CD14-positive monocyte (primary cell): ENCODE data around the gene MYH9. TPM values are rescaled to one million over a fixed set of nuclear protein-coding genes. Genes with fewer than 3 reads are reported as not detected.

Source experiments
- DNase-seq, 3 donors: peaks; one replicate each; pipeline ENCODE4 v3.0.0-alpha.2; 2011 to 2022
- H2AFZ ChIP-seq: 2 replicates; pipeline ENCODE4 v1.6.0; 2012; ENCODE audit warnings: mild to moderate bottlenecking, low read depth, low read length, inconsistent platforms; ENCODE audit not compliant: insufficient read depth, poor library complexity, severe bottlenecking
- H3K27ac ChIP-seq, 2 donors: 1 replicate in 1 of 2; 2 replicates in 1 of 2; pipeline ENCODE4 v1.5.1; 2012 to 2013; ENCODE audit warnings: low read length in 2 of 2, control low read depth in 1 of 2, inconsistent platforms in 1 of 2, low read depth in 1 of 2, mild to moderate bottlenecking in 1 of 2
- H3K27me3 ChIP-seq, 2 donors: one replicate each; pipeline versions ENCODE4 v1.6.0 to v1.6.1; 2011 to 2013; ENCODE audit warnings: low read length in 2 of 2; ENCODE audit not compliant: control insufficient read depth in 2 of 2, insufficient read depth in 2 of 2
- H3K36me3 ChIP-seq, 2 donors: replicated peaks in 1 of 2; 1 replicate in 1 of 2; 2 replicates in 1 of 2; pipeline versions ENCODE4 v1.5.1 to v1.6.1; 2012 to 2013; ENCODE audit warnings: low read length in 2 of 2, control low read depth in 1 of 2, inconsistent platforms in 1 of 2, mild to moderate bottlenecking in 1 of 2; ENCODE audit not compliant: insufficient read depth in 2 of 2, control insufficient read depth in 1 of 2
- H3K4me1 ChIP-seq, 2 donors: 1 replicate in 1 of 2; 2 replicates in 1 of 2; pipeline versions ENCODE4 v1.5.1 to v1.6.1; 2012 to 2013; ENCODE audit warnings: low read length in 2 of 2, control low read depth in 1 of 2, inconsistent platforms in 1 of 2, mild to moderate bottlenecking in 1 of 2, moderate library complexity in 1 of 2; ENCODE audit not compliant: insufficient read depth in 2 of 2, control insufficient read depth in 1 of 2
- H3K4me2 ChIP-seq: replicated peaks from 2 replicates; pipeline ENCODE3; 2012; ENCODE audit warnings: low read length, moderate library complexity, mild to moderate bottlenecking; ENCODE audit not compliant: poor library complexity, severe bottlenecking; ENCODE audit errors: extremely low read depth
- H3K4me3 ChIP-seq, 3 experiments: fragments of 200-600 bp in 1 of 3; sonication (generic) in 1 of 3; replicated peaks in 1 of 3; 1 replicate in 2 of 3; 2 replicates in 1 of 3; pipeline ENCODE4 v1.5.1; 2011 to 2013; ENCODE audit warnings: low read length in 3 of 3, mild to moderate bottlenecking in 3 of 3, control low read depth in 2 of 3, low read depth in 2 of 3, inconsistent platforms in 1 of 3, moderate library complexity in 1 of 3
- H3K79me2 ChIP-seq: 2 replicates; pipeline ENCODE4 v1.6.0; 2012; ENCODE audit warnings: mild to moderate bottlenecking, control low read depth, inconsistent platforms, low read length, moderate library complexity; ENCODE audit not compliant: insufficient read depth
- H3K9ac ChIP-seq: 2 replicates; pipeline ENCODE4 v1.6.0; 2017; ENCODE audit warnings: low read length, mild to moderate bottlenecking; ENCODE audit not compliant: insufficient read depth, poor library complexity, severe bottlenecking
- H3K9me3 ChIP-seq, 2 donors: replicated peaks in 1 of 2; 1 replicate in 1 of 2; 2 replicates in 1 of 2; pipeline versions ENCODE4 v1.5.1 to v1.6.1; 2012 to 2013; ENCODE audit warnings: low read length in 2 of 2, control low read depth in 1 of 2; ENCODE audit not compliant: control insufficient read depth in 1 of 2, insufficient read depth in 1 of 2
- H4K20me1 ChIP-seq: 2 replicates; pipeline ENCODE4 v1.6.0; 2012; ENCODE audit warnings: mild to moderate bottlenecking, low read length, control low read depth, moderate library complexity; ENCODE audit not compliant: insufficient read depth
- H3K27ac Mint-ChIP-seq, 7 donors: one replicate each; pipeline ENCODE4 v1.8.0; 2020; ENCODE audit warnings: mild to moderate bottlenecking in 7 of 7, mixed read lengths in 7 of 7, moderate library complexity in 6 of 7, inconsistent platforms in 2 of 7
- H3K27me3 Mint-ChIP-seq, 3 donors: one replicate each; pipeline ENCODE4 v1.8.0; 2021 to 2022; ENCODE audit warnings: low read depth in 3 of 3, mild to moderate bottlenecking in 3 of 3, mixed read lengths in 3 of 3, moderate library complexity in 3 of 3, inconsistent platforms in 1 of 3
- H3K36me3 Mint-ChIP-seq, 2 donors: one replicate each; pipeline ENCODE4 v1.8.0; 2020; ENCODE audit warnings: mixed read lengths in 2 of 2, inconsistent platforms in 1 of 2, mild to moderate bottlenecking in 1 of 2
- H3K4me1 Mint-ChIP-seq: one replicate; pipeline ENCODE4 v1.8.0; 2020; ENCODE audit warnings: mild to moderate bottlenecking, mixed read lengths
- H3K4me3 Mint-ChIP-seq, 2 donors: one replicate each; pipeline ENCODE4 v1.8.0; 2020; ENCODE audit warnings: mild to moderate bottlenecking in 2 of 2, mixed read lengths in 2 of 2, moderate library complexity in 1 of 2
- H3K9me3 Mint-ChIP-seq, 7 donors: one replicate each; pipeline ENCODE4 v1.8.0; 2020 to 2022; ENCODE audit warnings: mixed read lengths in 7 of 7, mild to moderate bottlenecking in 6 of 7, moderate library complexity in 6 of 7, inconsistent platforms in 2 of 7
- CTCF ChIP-seq: fragments of 200-600 bp; IDR thresholded peaks from one replicate; pipeline ENCODE4 v1.8.0; 2022; ENCODE audit warnings: antibody characterized with exemption, mild to moderate bottlenecking
- WGBS: methylation state at CpG from one replicate; pipeline ENCODE4 v1.1.5; 2013; ENCODE audit warnings: missing lambda C conversion rate; ENCODE audit not compliant: insufficient coverage; 5-methylcytosine and 5-hydroxymethylcytosine counted together
- intact Hi-C, 2 donors: fragments of 100-400 bp; cut with micrococcal nuclease; formaldehyde crosslinking; loops; one replicate each; pipeline versions ENCODE4 v1.15.0 to v1.15.1; 2023
- polyA plus RNA-seq, 3 donors: library from polyadenylated mRNA; depleted of rRNA in 1 of 3; unstranded in 2 of 3; stranded (reverse) in 1 of 3; fragments of 300-500 nt in 2 of 3; fragments of >200 nt in 1 of 3; fragmentation: Illumina TruSeq in 2 of 3; gene quantifications; 1 replicate in 2 of 3; 2 replicates in 1 of 3; pipeline ENCODE4 v1.2.3, GENCODE V29; 2012 to 2021

The MYH9 gene
- polyA plus RNA-seq, 3 donors = 35.6 to 163 (median 79.5) TPM

GRCh38 chr22:36363349-36363981 is 24.3 kb downstream of the MYH9 start:
- no peak for DNase-seq
- no peak overlapping the region for H3K4me2 ChIP-seq
- H3K9me3 ChIP-seq = no peaks in the 10 kb centered on the region
- Mint-ChIP-seq H3K4me3 (no peak overlapping the region), H3K9me3 (no peaks in the 10 kb centered on the region), H3K4me1 (peaks cover 96% of the 10 kb centered on the region), H3K27me3 (peaks cover 0 to 2% (median 1%) of the 10 kb centered on the region in 3 donors), H3K36me3 (peaks cover 41 to 76% of the 10 kb centered on the region in 2 donors), H3K27ac (peak overlapping the region; percentile 83 to 93 (median 92))
- H4K20me1 ChIP-seq = peaks cover 100% of the 10 kb centered on the region
- H3K27ac ChIP-seq = peak overlapping the region; percentile 55 to 95
- H3K9ac ChIP-seq = no peak overlapping the region
- peaks cover 16 to 40% of the 10 kb centered on the region in 2 donors for H3K36me3 ChIP-seq
- intact Hi-C loops = no loop called here
- no peaks in the 10 kb centered on the region for H3K27me3 ChIP-seq
- H3K4me3 ChIP-seq = no peak overlapping the region
- H3K4me1 ChIP-seq = peaks cover 72 to 97% of the 10 kb centered on the region in 2 donors
- peaks cover 100% of the 10 kb centered on the region for H3K79me2 ChIP-seq
- no peak for TF ChIP-seq CTCF
- no CpG with 5 or more reads among the region's 4 CpGs for WGBS
- H2AFZ ChIP-seq = no peak overlapping the region

GRCh38 chr22:36362932-36363331 is 24.8 kb downstream of the MYH9 start:
- 100% methylated on average over 1 of the region's 2 CpGs for WGBS
- peaks cover 16 to 35% of the 10 kb centered on the region in 2 donors for H3K36me3 ChIP-seq
- no peak overlapping the region for H3K4me2 ChIP-seq
- TF ChIP-seq CTCF = no peak
- Mint-ChIP-seq H3K4me3 (no peak overlapping the region), H3K9me3 (no peaks in the 10 kb centered on the region), H3K27ac (peak overlapping the region; percentile 82 to 93 (median 92)), H3K27me3 (peaks cover 0 to 2% (median 1%) of the 10 kb centered on the region in 3 donors), H3K4me1 (peaks cover 93% of the 10 kb centered on the region), H3K36me3 (peaks cover 41 to 74% of the 10 kb centered on the region in 2 donors)
- intact Hi-C loops = no loop called here
- H2AFZ ChIP-seq = no peak overlapping the region
- H3K27me3 ChIP-seq = no peaks in the 10 kb centered on the region
- H3K4me1 ChIP-seq = peaks cover 72 to 97% of the 10 kb centered on the region in 2 donors
- H3K9me3 ChIP-seq = no peaks in the 10 kb centered on the region
- H4K20me1 ChIP-seq = peaks cover 100% of the 10 kb centered on the region
- H3K9ac ChIP-seq = no peak overlapping the region
- peak in 2 of 3 donors; percentile 42 to 73 for DNase-seq
- H3K4me3 ChIP-seq = no peak overlapping the region
- H3K27ac ChIP-seq = peak overlapping the region; percentile 9 to 95
- peaks cover 100% of the 10 kb centered on the region for H3K79me2 ChIP-seq
